ENCODE data around the gene SLC23A2.
"Not testable (repeated sequence)": the region's sequence is repeated elsewhere in the genome, so short reads cannot be mapped to it uniquely, and the experiment has no call there.

Gene SLC23A2

DNA sequence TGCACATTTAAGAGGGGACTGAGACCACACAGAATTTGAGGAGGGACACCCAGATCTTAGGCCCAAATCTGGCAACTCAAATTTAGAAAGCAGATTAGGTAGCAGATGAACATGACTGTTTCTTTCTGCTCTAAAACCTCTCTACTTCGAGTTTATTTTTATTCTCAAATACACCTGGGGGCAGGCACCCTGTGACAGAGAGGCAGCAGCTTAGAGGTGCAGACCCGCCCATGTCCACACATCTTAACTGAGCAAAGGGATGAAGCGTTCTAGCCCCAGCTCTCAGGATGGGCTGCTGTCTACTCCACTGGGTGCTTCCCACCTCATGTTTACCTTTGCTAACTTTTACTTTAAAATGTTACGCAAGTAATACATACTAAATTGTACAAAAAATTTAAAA lies 125.0 kb downstream of the SLC23A2 start:
- no peak for DNase-seq (ENCODE audit: low spot score)

DNA sequence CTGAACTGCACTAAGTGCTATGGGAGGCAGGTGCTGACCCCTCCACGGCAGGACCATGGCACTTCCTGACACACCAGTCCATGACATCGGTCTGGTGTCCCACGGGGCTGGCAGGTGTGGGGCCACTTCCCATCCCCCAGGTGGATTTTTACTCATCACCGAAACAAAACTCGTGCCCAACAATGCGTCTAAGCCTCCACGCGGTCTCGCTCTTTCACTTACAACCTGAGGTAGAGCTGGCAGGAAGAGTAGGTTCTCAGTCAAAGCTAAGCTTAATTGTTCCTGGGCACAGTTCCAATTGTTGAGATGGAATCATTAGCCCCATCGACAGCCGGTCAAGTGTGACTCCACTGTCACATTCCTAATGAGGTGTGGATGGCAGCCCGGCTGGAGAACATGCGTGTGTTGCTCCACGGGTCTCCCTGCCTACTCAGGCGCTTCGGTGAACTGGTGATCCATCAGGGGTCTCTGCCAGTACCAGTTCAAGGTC lies 125.7 kb downstream of the SLC23A2 start:
- no peak for DNase-seq (ENCODE audit: low spot score)

DNA sequence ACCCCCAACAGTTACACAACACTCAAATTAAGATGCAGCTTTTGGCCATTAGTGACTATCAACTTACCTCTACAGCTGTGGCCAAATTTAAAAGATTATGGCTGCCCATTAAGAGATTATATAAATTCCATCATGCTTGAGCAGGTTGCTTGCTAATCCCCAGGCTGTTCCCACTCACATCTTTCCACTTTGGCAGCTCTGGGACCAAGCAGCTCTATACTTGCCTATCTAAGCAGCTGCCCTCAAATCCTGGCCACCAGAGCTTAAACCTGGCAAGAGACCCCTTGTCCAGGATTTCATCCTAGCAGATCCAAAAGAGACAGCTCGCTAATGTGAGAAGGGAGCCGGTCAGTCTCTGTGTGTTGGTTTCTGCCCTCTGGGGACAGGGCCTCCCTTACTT lies 127.9 kb downstream of the SLC23A2 start:
- no peak for DNase-seq (ENCODE audit: low spot score)

DNA sequence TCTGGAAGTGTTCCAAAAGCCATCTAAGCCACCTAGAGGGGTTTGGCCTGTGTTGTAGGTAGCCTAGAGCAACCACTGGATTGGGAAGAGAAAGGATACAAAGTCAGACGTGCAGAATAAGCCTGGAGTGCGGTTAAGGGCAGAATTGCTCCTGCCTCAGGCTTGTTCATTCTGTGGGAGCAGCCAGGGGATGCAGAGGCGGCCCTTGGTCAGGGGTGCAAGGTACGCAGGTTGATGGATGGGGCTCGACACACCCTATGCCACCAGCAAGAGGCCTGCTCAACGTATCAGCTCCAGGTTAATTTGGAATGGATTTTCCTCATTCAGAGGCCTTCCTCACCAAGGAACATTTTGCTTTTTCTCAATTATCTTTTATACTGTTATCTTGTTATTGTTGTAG lies 129.8 kb downstream of the SLC23A2 start:
- no peak for DNase-seq (ENCODE audit: low spot score)

DNA sequence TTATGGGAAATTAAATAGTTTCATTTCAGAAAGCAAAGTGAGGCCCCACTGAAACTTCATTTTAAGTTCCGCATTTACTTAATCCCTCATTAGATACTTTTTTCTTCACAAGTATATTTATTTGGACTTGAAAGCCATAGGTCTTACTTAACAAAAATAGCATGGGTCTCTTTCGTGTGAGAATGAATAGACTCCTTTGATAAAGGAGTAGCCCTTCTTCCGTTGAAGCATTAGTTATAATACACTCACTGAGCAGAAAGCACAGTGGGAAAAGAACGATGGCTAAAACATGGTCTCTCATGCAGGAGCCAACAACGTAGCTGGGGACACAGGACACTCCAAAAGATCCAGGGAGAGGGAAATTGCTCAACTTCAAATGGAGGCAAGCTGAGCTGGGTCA lies 130.4 kb downstream of the SLC23A2 start:
- DNase-seq (ENCODE audit: low spot score), result no peak

DNA sequence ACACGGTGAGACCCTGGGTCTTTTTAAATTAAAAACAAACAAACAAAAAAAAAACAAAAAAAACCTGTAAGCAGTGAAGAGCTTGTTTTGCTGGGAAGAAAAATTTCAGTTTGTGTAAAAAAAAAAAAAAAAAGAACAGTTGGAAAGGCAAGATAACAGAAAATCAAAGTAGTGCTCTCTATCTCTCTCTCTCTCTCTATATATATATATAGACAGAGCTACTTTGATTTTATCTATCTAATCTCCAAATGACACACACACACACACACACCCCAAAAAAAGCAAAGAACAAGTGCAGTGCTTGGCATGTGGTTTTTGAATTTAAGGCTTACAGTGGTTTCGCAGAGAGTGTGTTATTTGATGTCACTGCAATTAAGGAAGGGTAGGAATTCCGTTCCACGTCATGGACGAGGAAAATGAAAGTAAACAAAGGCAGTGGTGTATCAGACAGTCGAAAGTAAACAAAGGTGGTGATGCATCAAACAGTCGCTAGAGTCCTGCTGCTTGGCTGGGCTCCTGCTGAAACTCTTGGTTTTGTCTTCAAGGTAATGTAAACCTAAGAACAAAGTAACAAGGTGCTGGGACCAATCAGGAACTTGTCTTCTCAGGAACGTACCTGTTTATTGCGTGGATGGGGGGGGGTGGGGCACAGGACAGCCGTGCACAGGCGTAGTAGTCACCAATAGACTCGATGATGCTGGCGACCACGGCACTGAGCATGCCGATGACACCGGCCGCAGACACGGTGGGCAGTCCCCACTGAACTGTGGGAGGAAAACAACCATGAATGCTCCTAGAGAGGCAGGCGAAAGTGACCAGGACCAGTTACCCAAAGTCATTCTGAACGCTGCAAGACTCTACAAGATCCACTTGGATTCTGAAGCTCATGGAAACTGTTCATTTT lies 131.8 kb downstream of the SLC23A2 start:
- DNase-seq (ENCODE audit: low spot score), result no peak

DNA sequence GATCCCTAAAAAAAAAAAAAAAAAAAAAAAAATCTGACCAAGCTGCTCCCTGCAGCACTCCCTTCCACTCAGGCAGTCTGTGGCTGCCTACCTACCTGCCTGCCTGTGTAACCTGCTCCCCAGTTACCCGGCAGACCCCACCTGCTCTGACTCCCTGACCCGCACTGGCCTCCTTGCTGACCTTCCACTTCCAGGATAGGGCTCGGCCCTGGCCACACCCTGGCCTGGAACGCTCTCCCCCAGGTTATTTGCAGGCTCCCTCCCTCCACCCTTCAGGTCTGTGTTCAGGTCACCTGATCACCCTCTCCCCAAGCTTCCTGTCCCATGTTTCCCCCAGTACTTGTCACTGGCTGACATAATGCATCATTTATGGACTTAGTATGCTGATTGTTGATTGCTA lies 134.3 kb downstream of the SLC23A2 start:
- no peak for DNase-seq (ENCODE audit: low spot score)

DNA sequence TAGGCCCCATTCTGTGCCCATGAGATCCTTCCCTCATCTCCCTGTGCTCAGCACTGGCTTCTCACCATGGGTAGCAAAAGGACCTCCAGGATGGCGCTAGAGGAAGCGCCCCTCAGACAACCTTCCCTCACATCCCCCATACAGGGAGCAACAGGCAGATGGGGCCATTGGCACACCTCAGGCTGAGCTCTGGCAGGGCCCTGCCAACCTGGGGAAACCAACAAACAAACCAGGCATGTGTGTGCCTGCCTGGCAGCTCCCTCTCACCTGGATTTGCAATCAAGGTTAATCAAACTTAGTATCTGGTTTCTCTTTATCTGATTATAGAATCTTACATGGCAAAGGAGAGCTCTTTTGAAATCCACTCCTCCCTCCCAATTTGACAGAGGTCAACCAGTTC lies 134.9 kb downstream of the SLC23A2 start:
- no peak for DNase-seq (ENCODE audit: low spot score)

DNA sequence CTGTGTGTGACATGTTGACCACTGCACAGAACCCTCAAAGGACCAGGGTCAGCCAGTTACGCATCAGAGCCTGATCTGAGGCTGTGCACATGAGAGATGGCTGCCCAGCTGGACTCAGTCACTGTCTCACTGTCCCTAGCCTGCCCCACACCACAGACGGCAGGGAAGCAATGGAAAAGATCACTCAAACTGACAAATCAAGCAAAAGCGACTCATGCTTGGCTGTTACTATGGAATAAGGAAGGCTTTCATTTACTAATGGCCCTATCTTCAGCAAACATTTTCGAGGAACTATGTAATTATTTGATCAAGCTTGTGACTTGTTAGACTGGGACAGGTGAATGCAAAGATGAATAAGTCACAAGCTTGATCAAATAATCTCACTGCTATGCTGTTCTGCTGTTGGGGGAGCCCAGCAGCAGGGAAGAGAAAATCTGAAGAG lies 137.0 kb downstream of the SLC23A2 start:
- DNase-seq (ENCODE audit: low spot score), result no peak

DNA sequence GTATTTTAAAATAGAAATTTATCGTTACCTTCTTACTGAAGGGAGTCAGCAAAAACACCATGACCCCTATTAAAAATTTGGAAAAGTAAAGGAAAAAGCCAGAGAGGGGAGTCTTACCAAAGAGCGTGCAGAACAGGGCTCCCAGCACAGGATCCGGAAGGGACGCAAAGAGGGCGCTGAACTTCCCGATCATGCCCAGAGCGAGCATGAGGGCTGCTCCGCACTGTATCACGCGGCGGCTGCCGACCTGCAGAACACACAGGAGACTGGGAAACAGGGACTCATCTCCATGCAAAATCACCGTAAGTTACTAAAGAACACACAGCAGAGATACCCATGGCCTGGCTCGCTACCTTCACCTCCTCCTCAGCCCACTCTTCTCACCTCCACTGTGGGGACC lies 138.6 kb downstream of the SLC23A2 start:
- DNase-seq (ENCODE audit: low spot score), result no peak

DNA sequence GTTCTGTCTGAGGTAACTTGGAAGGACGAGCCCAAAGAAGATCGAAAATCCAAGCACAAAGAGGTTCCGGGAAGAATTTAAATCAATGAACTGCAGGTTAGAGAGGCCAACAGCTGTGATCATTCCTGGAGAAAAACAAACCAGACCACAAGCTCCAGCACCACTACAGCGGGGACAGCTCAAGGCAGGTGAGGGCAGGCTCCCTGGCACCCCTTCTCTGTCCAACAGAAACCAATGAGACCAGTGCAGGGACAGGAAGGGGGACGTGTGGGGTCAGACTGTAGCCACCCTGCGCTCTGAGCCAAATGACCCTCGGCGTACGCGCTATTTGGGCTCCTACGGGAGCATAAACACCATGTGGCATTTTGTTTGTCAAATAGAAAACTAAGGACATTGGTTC lies 139.3 kb downstream of the SLC23A2 start:
- no peak for DNase-seq (ENCODE audit: low spot score)

DNA sequence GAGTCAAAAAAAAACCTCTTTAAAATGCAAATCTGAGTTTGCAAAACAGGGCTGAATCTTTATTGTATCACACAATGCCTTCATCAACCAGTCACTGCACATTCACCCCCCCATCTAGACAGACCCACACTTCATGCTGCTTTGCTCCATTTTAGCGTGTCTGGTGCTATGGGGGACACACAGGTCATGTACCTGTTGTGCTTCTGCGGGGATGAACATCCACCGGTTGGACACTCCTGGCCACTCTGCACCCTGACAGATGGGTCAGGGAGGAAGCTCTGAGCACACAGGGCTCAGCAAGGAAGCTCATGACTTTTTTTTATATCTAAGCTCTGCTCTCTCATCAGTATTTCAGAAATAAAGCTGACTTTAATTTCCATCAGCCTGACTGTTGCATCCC lies 143.3 kb downstream of the SLC23A2 start:
- no peak for DNase-seq (ENCODE audit: low spot score)

DNA sequence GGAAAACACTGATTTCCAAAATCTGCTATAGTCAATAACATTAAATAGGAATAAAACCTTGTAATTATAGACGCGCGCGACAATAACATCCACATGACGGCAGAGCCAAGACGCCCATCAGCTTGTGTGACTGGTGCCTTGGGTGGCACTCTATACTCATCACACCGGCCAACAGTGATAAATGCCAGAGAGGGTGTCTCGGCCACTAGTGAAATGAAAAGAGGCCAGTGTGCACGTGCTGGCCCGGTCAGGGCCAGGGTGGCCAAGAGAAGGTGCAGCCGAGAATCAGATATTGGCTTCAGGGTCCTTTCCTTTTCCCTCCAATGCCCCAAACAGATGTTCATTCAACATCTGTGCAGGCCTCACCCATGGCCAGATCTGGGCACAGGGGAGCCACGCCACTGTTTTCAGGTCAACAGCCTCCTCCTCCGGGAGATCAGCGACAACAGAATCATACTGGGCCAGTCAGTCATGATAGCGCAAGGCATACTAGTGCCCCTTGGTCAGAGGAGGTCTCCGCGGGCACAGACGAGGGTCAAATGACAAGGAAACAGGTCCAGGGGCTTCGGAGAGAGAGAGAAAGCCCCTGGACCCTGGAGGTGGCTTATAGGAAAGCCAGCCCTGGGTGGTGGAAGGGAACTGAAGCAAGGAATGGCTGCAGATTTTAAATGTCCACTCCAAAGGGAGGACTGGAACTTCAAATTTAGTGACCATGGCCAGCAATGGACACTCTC lies 145.1 kb downstream of the SLC23A2 start:
- DNase-seq (ENCODE audit: low spot score), result no peak

DNA sequence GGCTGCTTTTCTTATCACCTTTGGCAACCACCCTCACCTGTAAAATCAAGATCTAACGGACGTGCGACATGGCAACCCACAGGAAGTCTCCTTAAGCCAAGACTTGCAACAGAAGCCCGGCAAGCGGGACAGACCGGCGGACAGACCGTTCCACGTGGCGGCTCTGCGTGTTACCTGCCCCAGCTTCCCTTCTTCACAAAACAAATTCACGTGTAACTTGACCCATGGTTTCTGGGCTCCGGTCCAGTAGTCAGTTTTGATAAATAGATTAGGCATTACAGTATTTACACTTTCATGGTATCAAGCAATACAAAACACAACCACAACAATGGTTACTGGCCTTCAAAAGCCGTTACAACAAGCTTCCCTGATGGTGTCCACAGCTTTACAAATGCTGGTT lies 145.8 kb downstream of the SLC23A2 start:
- no peak for DNase-seq (ENCODE audit: low spot score)

DNA sequence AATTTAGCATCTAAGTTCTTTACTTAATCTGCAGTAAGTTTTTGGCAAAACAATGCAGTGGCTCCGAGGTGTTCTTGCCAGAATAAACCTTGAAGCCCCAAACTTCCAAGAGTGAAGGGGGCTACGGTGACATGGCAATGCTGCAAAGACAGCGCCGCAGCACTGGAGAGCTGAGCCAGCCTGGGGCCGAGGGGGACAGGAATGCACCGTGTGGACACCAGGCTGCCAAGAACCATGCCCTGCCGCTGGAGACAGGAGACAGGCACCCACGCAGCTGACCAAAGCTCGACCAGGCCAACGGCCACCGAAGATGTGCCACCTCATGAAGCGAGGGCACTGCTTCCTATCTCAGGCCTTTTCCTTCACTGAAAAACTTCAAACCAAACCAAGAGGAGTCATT lies 146.2 kb downstream of the SLC23A2 start:
- no peak for DNase-seq (ENCODE audit: low spot score)

DNA sequence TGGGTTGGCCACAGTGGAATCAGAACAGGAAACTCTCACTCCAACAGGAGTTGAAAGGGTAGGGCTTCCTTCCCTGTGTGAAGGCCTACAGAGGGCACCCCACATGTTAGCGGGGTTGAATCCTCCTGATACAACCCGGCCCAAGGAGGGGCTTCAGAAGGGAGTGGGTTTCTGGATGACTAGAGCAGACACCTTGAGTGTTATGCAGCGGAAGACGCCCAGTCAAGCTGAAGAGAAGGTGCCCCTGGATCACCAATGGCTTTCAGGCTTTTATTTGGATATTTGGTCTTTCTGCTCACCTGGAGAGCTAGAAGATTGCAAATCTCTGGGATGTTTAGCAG lies 146.8 kb downstream of the SLC23A2 start:
- no peak for DNase-seq (ENCODE audit: low spot score)

DNA sequence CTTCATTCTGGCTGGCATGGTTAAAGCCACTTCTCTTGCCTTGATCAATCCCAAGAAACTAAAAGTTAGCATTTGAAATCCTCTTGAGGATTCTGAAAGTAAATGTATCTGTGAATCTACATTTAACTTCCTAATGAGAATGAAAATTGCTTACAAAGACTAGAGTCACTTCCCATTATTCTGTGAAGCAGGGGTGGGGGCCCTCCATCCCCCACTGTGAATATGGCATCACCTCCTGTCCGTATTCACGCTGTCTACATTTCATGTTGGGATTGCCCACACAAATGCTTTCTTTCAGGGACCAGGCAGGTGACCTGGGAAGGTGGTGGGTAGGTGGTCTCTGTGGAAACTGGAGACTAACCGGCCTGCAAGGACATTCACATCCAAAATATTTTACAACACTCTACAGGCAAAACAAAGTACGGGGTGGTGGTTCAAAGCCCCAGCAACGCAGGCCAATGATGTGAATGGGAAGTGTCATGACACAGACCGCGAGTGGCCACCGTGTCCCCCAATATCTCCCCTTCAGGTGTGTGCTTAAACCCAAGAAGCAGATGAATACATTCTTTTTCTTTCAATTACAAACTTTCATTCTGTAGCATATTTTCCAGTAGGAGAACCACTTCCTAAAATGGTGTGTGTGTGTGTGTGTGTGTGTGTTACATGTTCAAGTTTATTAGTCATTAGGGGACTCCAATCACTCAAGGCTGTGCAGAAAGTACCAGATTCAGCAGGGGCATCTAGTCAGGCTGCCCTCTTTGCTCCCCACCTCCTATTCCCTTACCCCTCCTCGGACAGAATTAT lies 147.4 kb downstream of the SLC23A2 start:
- DNase-seq (ENCODE audit: low spot score), result no peak

DNA sequence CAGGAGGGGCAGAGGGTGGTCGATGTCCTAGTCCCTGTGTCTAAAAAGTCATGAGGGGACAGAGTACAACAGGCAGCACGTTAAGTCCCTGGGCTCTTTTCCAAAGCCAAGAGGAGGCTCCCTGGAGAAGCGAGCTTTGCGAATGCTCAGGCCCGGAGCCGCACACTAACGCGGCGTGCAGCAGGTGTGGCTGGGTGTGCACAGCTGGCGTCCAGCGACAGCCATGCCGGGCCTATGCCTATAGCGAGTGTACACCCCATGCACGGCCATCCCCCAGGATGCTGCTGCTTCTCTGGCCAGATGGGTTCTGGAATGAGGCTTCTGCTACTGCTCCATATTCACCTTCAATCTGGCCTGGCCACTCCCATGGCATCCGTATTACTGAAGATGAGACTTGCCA lies 148.3 kb downstream of the SLC23A2 start:
- DNase-seq (ENCODE audit: low spot score), result no peak

DNA sequence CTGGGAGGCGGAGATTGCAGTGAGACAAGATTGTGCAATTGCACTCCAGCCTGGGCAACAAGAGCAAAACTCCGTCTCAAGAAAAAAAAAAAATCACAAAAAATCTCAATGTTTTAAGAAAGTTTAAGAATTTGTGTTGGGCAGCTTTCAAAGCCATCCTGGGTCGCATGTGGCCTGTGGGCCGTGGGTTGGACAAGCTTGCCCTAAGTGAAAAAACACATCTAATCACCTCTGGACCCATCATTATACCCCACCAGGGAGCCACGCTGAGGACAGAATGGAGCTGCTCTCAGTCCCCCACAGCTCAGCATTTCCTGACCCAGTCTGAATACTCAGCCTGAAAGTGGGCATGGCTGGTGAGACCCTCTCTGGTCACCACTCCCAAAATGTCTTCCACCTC lies 150.3 kb downstream of the SLC23A2 start:
- DNase-seq (ENCODE audit: low spot score), result no peak

DNA sequence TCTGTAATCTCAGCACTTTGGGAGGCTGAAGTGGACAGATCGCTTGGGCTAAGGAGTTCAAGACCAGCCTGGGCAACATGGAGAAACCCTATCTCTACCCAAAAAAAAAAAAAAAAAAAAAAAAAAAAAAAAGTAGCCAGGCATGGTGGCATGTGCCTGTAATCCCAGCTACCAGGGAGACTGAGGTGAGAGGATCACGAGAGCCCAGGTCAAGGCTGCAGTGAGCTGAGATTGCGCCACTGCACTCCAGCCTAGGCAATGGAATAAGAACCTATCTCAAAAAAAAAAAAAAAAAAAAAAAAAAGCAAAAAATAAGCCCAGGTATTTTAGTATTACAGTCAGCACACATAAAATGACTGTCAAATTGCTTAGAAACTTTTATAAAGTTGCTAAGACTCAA lies 152.5 kb downstream of the SLC23A2 start:
- not testable (repeated sequence) for DNase-seq (ENCODE audit: low spot score)

DNA sequence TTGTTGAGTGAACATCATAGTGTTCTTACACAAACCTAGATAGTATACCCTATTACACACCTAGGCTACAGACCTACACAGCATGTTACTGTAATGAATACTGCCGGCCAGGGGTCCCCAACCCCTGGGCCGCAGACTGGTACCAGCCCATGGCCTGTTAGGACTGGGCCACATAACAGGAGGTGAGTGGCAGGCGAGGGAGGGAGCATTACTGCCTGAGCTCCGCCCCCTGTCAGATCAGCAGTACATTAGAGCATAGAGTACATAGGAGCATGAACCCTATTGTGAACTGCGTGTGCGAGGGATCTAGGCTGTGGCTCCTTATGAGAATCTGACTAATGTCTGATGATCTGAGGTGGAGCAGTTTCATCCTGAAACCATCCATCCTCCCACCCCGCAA lies 153.3 kb downstream of the SLC23A2 start:
- no peak for DNase-seq (ENCODE audit: low spot score)

DNA sequence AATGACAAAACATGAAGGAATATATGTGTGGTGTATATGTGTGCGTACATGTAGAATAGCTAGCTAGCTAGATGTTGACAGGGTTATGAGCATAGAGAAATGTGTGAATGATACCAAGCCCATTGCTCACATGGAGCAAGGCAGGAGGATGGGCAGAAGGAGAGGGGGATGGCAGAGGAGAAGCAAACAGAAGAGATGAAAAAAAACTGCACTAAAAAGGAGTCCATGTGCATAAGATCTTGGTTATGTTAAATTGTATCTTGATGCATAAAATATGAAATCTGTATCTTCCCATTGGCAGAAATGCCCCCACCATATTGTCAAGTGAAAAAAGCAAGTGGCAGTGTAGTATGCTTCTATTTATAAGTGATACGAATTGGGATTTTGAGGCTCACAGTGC lies 154.5 kb downstream of the SLC23A2 start:
- DNase-seq (ENCODE audit: low spot score), result no peak

Measured in GM03348 (cell line).